RWPE2 (cell line): ENCODE results near the gene CLSTN2.

ENCODE experiments used
- ATAC-seq: fragments of 200-7000 bp; cut with Tn5 transposase; 3 replicates; pipeline ENCODE4 v1.9.1; 2021; ENCODE audit warnings: low read depth
- DNase-seq: peaks from one replicate; pipeline ENCODE4 v3.0.0-alpha.2; 2020; ENCODE audit warnings: low spot score
- H3K27ac ChIP-seq: fragments of 450-650 bp; 2 replicates; pipeline ENCODE4 v1.5.1; 2017; ENCODE audit warnings: mild to moderate bottlenecking; ENCODE audit not compliant: poor library complexity, severe bottlenecking
- H3K27me3 ChIP-seq: fragments of 250-450 bp; sonication (Bioruptor Pico); 2 replicates; pipeline ENCODE4 v1.5.1; 2021; ENCODE audit warnings: mild to moderate bottlenecking, moderate library complexity; ENCODE audit not compliant: insufficient read depth, poor library complexity, severe bottlenecking
- H3K36me3 ChIP-seq: fragments of 250-450 bp; sonication (Bioruptor Pico); 2 replicates; pipeline ENCODE4 v1.5.1; 2020; ENCODE audit warnings: low read depth, mild to moderate bottlenecking, moderate library complexity
- H3K4me1 ChIP-seq: fragments of 250-450 bp; sonication (Bioruptor Pico); 2 replicates; pipeline ENCODE4 v1.5.1; 2021; ENCODE audit warnings: mild to moderate bottlenecking, moderate library complexity; ENCODE audit not compliant: insufficient read depth, poor library complexity, severe bottlenecking
- H3K4me3 ChIP-seq: fragments of 250-450 bp; sonication (Bioruptor Pico); 2 replicates; pipeline ENCODE4 v1.5.1; 2021; ENCODE audit warnings: mild to moderate bottlenecking, moderate library complexity; ENCODE audit not compliant: severe bottlenecking
- H3K9me3 ChIP-seq: fragments of 250-450 bp; sonication (Bioruptor Pico); 2 replicates; pipeline ENCODE4 v1.5.1; 2021; ENCODE audit warnings: mild to moderate bottlenecking, moderate library complexity; ENCODE audit not compliant: severe bottlenecking
- TF ChIP-seq, protein P1 (sequence below): fragments of 450-650 bp; IDR thresholded peaks from one replicate; pipeline ENCODE4 v1.5.1; 2017; ENCODE audit warnings: mild to moderate bottlenecking, moderate library complexity; ENCODE audit not compliant: poor library complexity, severe bottlenecking

Gene CLSTN2

DNA sequence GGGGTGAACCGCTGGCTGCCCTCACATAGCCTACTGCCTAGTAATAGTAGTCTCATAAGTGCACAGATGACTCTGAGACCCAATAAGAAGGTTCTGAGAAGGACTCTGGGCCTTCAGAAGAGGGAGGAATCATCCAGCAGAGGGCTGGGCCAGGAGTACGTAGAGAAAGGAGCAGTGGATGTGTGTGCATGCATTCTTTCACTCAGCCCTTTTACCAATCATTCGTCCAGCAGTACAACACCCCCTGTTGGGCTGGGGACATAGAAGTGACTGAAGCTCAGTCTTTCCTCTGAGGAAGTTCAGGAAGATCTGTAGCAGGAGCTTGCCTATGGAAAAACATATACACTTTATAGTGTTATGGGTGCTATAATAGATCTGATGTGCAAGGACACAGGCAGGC, 333.1 kb downstream of the CLSTN2 start:
- Histone ChIP-seq H3K27ac (no peak overlapping the region), H3K36me3 (no peaks in the 10 kb centered on the region), H3K9me3 (no peaks in the 10 kb centered on the region), H3K4me3 (no peak overlapping the region), H3K27me3 (no peaks in the 10 kb centered on the region), H3K4me1 (peaks cover 5% of the 10 kb centered on the region)
- ATAC-seq (no peak), DNase-seq (no peak)
- TF ChIP-seq, protein P1, sequence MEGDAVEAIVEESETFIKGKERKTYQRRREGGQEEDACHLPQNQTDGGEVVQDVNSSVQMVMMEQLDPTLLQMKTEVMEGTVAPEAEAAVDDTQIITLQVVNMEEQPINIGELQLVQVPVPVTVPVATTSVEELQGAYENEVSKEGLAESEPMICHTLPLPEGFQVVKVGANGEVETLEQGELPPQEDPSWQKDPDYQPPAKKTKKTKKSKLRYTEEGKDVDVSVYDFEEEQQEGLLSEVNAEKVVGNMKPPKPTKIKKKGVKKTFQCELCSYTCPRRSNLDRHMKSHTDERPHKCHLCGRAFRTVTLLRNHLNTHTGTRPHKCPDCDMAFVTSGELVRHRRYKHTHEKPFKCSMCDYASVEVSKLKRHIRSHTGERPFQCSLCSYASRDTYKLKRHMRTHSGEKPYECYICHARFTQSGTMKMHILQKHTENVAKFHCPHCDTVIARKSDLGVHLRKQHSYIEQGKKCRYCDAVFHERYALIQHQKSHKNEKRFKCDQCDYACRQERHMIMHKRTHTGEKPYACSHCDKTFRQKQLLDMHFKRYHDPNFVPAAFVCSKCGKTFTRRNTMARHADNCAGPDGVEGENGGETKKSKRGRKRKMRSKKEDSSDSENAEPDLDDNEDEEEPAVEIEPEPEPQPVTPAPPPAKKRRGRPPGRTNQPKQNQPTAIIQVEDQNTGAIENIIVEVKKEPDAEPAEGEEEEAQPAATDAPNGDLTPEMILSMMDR: no peak

DNA sequence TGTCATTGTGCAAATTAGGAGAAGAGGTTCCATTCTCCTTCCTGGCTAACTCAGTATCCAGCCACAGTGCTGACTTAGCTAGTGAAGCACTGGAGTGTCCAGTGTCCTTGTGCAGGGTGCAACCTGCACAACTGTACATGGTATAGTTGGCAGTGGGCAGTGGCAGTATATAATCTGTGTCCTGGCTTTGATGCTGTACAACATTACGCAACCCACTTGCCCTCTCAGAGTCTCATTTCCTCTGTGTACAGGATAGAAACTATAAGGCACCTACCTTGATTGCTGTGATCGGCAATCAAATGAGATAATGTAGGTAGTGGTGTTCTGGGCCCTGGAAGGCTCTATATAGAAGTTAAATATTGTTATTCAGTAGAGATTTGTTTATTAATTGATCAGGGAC, 333.6 kb downstream of the CLSTN2 start:
- Histone ChIP-seq H3K27ac (no peak overlapping the region), H3K4me3 (no peak overlapping the region), H3K36me3 (no peaks in the 10 kb centered on the region), H3K27me3 (no peaks in the 10 kb centered on the region), H3K4me1 (peaks cover 5% of the 10 kb centered on the region), H3K9me3 (no peaks in the 10 kb centered on the region)
- ATAC-seq: no peak
- DNase-seq: no peak
- TF ChIP-seq, protein P1: no peak

DNA sequence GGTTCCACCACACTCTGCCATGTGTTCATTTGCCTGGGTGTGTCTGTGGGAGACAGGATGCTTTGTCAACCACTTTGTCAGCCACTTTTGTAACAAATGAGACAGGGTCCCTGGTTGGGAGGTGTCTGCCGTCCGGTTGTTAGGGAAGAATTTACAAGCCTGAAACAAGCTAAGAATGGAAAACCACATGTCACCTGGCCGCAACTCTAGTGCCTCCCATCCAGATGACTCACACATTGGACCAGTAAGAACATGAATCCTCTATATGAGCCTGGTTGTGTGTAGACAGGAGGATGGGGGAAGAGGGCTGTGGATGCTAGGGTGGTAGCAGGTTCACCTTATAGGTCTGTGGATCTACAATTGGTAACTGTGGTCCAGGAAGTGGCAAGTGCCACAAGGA, 335.3 kb downstream of the CLSTN2 start:
- H3K27ac ChIP-seq: no peak overlapping the region
- H3K9me3 ChIP-seq: no peaks in the 10 kb centered on the region
- DNase-seq (no peak), ATAC-seq (peak; percentile 66)
- TF ChIP-seq, protein P1: no peak
- H3K36me3 ChIP-seq: no peaks in the 10 kb centered on the region
- no peak overlapping the region for H3K4me3 ChIP-seq
- H3K4me1 ChIP-seq: peaks cover 5% of the 10 kb centered on the region
- no peaks in the 10 kb centered on the region for H3K27me3 ChIP-seq

DNA sequence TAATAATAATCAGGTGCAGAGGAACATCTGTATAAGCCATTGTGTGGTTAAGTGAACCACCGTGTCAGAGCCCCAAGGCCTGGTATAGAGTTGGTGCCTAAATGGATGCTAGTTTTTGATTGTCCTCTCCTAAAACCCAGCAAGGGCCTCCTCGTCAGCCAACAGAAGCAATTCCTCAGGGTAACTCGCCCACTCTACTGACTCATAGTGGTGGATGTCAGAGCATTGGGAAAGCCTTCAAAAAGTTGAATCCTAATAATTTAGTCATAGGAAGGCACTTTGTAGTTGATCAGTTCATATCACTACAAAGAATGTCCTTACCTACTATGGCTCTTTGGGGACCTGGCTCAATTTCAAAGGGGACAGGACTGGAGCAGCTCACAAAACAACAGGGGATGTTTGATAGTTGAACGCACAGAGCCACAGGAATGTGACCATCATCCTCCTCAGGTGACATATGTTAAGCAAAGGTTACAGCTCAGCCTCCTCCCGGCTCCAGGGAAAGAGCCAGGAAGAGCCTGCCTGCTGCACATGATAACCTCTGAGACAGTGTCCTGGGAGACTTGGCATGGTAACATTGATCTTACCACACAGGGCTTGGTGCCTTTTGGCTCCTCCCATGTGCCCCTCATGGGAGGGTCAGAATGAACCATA, 338.7 kb downstream of the CLSTN2 start:
- no peaks in the 10 kb centered on the region for H3K9me3 ChIP-seq
- no peaks in the 10 kb centered on the region for H3K36me3 ChIP-seq
- no peaks in the 10 kb centered on the region for H3K27me3 ChIP-seq
- ATAC-seq: no peak
- peaks cover 5% of the 10 kb centered on the region for H3K4me1 ChIP-seq
- TF ChIP-seq, protein P1: no peak
- no peak overlapping the region for H3K27ac ChIP-seq
- DNase-seq: no peak
- no peak overlapping the region for H3K4me3 ChIP-seq

DNA sequence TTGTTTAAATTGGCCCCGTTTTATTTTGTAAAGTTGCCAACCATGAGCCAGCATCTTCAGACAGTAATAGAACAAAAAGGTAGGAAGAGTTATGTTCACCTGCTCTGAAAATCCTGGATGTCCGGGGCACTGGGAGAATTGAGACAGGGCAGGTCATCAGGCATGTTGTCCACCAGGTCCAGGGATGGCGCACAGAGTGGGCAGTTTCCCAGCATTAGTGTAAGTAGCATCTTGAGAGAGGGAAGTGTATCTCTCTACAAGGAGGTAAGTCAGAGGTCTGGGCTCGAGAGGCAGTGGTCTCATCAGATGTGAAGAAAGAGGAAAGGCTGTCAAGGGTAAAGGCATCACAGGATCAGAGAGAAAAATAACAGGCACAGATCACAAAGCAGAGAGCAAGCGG, 339.4 kb downstream of the CLSTN2 start:
- no peaks in the 10 kb centered on the region for H3K36me3 ChIP-seq
- DNase-seq (no peak), ATAC-seq (no peak)
- TF ChIP-seq, protein P1: no peak
- H3K27me3 ChIP-seq: no peaks in the 10 kb centered on the region
- H3K9me3 ChIP-seq: no peaks in the 10 kb centered on the region
- peaks cover 5% of the 10 kb centered on the region for H3K4me1 ChIP-seq
- no peak overlapping the region for H3K4me3 ChIP-seq
- no peak overlapping the region for H3K27ac ChIP-seq
